ENCODE measurements around the gene APOO. TPM values are rescaled to one million over a fixed set of nuclear protein-coding genes. Genes with fewer than 3 reads are reported as not detected.
"Not testable (repeated sequence)": the region's sequence is repeated elsewhere in the genome, so short reads cannot be mapped to it uniquely, and the experiment has no call there.

Gene APOO
- total and polyA plus RNA-seq, 9 donors = 14.9 to 18.7 (median 16.5) TPM

- no peaks in the 10 kb centered on the region for H3K9me3 ChIP-seq (replicated peaks; ENCODE audit: control insufficient read depth, low read depth, low read length)
- H3K36me3 ChIP-seq (ENCODE audit: control insufficient read depth, insufficient read depth, low read length) = no peaks in the 10 kb centered on the region
- 85% methylated on average over 3 of the region's 5 CpGs for WGBS (ENCODE audit: insufficient coverage)
- DNase-seq = no peak
- peaks cover 17% of the 10 kb centered on the region for H3K27me3 ChIP-seq (ENCODE audit: control insufficient read depth, insufficient read depth, low read length)
- H3K4me3 ChIP-seq (ENCODE audit: low read length) = no peak overlapping the region
- no peak overlapping the region for H3K27ac ChIP-seq (ENCODE audit: low read length)
- no peaks in the 10 kb centered on the region for H3K4me1 ChIP-seq (ENCODE audit: control insufficient read depth, insufficient read depth, low read length)
Measured at GRCh38 chrX:23864742-23865326, 42.9 kb downstream of the APOO start.

GRCh38 chrX:23861952-23862351, 45.8 kb downstream of the APOO start:
- WGBS (ENCODE audit: insufficient coverage) = 40% methylated on average over 1 of the region's 2 CpGs
- H3K9me3 ChIP-seq (replicated peaks; ENCODE audit: control insufficient read depth, low read depth, low read length); DNase-seq; H3K4me3 ChIP-seq (ENCODE audit: low read length); H3K36me3 ChIP-seq (ENCODE audit: control insufficient read depth, insufficient read depth, low read length); H3K4me1 ChIP-seq (ENCODE audit: control insufficient read depth, insufficient read depth, low read length); H3K27ac ChIP-seq (ENCODE audit: low read length): not testable (repeated sequence)
- H3K27me3 ChIP-seq (ENCODE audit: control insufficient read depth, insufficient read depth, low read length) = peaks cover 21% of the 10 kb centered on the region

- no peak overlapping the region for H3K27ac ChIP-seq (ENCODE audit: low read length)
- DNase-seq = no peak
- H3K27me3 ChIP-seq (ENCODE audit: control insufficient read depth, insufficient read depth, low read length) = peaks cover 21% of the 10 kb centered on the region
- 86% methylated on average over 1 of the region's 6 CpGs for WGBS (ENCODE audit: insufficient coverage)
- no peaks in the 10 kb centered on the region for H3K9me3 ChIP-seq (replicated peaks; ENCODE audit: control insufficient read depth, low read depth, low read length)
- H3K4me1 ChIP-seq (ENCODE audit: control insufficient read depth, insufficient read depth, low read length) = no peaks in the 10 kb centered on the region
- no peak overlapping the region for H3K4me3 ChIP-seq (ENCODE audit: low read length)
- no peaks in the 10 kb centered on the region for H3K36me3 ChIP-seq (ENCODE audit: control insufficient read depth, insufficient read depth, low read length)
Measured at GRCh38 chrX:23861215-23861896, 46.4 kb downstream of the APOO start.

- H3K9me3 ChIP-seq (replicated peaks; ENCODE audit: control insufficient read depth, low read depth, low read length); DNase-seq; H3K4me1 ChIP-seq (ENCODE audit: control insufficient read depth, insufficient read depth, low read length); H3K36me3 ChIP-seq (ENCODE audit: control insufficient read depth, insufficient read depth, low read length); H3K4me3 ChIP-seq (ENCODE audit: low read length); H3K27ac ChIP-seq (ENCODE audit: low read length): not testable (repeated sequence)
- peaks cover 19% of the 10 kb centered on the region for H3K27me3 ChIP-seq (ENCODE audit: control insufficient read depth, insufficient read depth, low read length)
- 70% methylated on average over 2 of the region's 7 CpGs for WGBS (ENCODE audit: insufficient coverage)
Measured at GRCh38 chrX:23859238-23859637, 48.5 kb downstream of the APOO start.

- Histone ChIP-seq H3K4me1 (ENCODE audit: control insufficient read depth, insufficient read depth, low read length) (no peaks in the 10 kb centered on the region), H3K27me3 (ENCODE audit: control insufficient read depth, insufficient read depth, low read length) (peaks cover 24% of the 10 kb centered on the region), H3K27ac (ENCODE audit: low read length) (no peak overlapping the region), H3K9me3 (replicated peaks; ENCODE audit: control insufficient read depth, low read depth, low read length) (no peaks in the 10 kb centered on the region), H3K4me3 (ENCODE audit: low read length) (no peak overlapping the region), H3K36me3 (ENCODE audit: control insufficient read depth, insufficient read depth, low read length) (no peaks in the 10 kb centered on the region)
- WGBS (ENCODE audit: insufficient coverage) = 80% methylated on average over 4 of the region's 5 CpGs
- DNase-seq = no peak
Measured at GRCh38 chrX:23857935-23858334, 49.8 kb downstream of the APOO start.

- H3K9me3 ChIP-seq (replicated peaks; ENCODE audit: control insufficient read depth, low read depth, low read length) = no peaks in the 10 kb centered on the region
- H3K4me3 ChIP-seq (ENCODE audit: low read length) = no peak overlapping the region
- DNase-seq = no peak
- H3K27me3 ChIP-seq (ENCODE audit: control insufficient read depth, insufficient read depth, low read length) = peaks cover 25% of the 10 kb centered on the region
- H3K4me1 ChIP-seq (ENCODE audit: control insufficient read depth, insufficient read depth, low read length) = no peaks in the 10 kb centered on the region
- H3K36me3 ChIP-seq (ENCODE audit: control insufficient read depth, insufficient read depth, low read length) = no peaks in the 10 kb centered on the region
- no peak overlapping the region for H3K27ac ChIP-seq (ENCODE audit: low read length)
Measured at GRCh38 chrX:23857363-23857762, 50.4 kb downstream of the APOO start.

- no peaks in the 10 kb centered on the region for H3K36me3 ChIP-seq (ENCODE audit: control insufficient read depth, insufficient read depth, low read length)
- no peaks in the 10 kb centered on the region for H3K9me3 ChIP-seq (replicated peaks; ENCODE audit: control insufficient read depth, low read depth, low read length)
- no peak for DNase-seq
- H3K27me3 ChIP-seq (ENCODE audit: control insufficient read depth, insufficient read depth, low read length) = peaks cover 30% of the 10 kb centered on the region
- no peak overlapping the region for H3K4me3 ChIP-seq (ENCODE audit: low read length)
- H3K4me1 ChIP-seq (ENCODE audit: control insufficient read depth, insufficient read depth, low read length) = no peaks in the 10 kb centered on the region
- H3K27ac ChIP-seq (ENCODE audit: low read length) = no peak overlapping the region
- WGBS (ENCODE audit: insufficient coverage) = no CpG with 5 or more reads among the region's 4 CpGs
Measured at GRCh38 chrX:23855569-23855968, 52.2 kb downstream of the APOO start.

- H3K9me3 ChIP-seq (replicated peaks; ENCODE audit: control insufficient read depth, low read depth, low read length) = no peaks in the 10 kb centered on the region
- H3K36me3 ChIP-seq (ENCODE audit: control insufficient read depth, insufficient read depth, low read length) = no peaks in the 10 kb centered on the region
- H3K27me3 ChIP-seq (ENCODE audit: control insufficient read depth, insufficient read depth, low read length) = peaks cover 24% of the 10 kb centered on the region
- no peak overlapping the region for H3K4me3 ChIP-seq (ENCODE audit: low read length)
- H3K27ac ChIP-seq (ENCODE audit: low read length) = no peak overlapping the region
- no peak for DNase-seq
- no peaks in the 10 kb centered on the region for H3K4me1 ChIP-seq (ENCODE audit: control insufficient read depth, insufficient read depth, low read length)
- no CpG with 5 or more reads among the region's 3 CpGs for WGBS (ENCODE audit: insufficient coverage)
Measured at GRCh38 chrX:23854945-23855344, 52.8 kb downstream of the APOO start.

- no peaks in the 10 kb centered on the region for H3K4me1 ChIP-seq (ENCODE audit: control insufficient read depth, insufficient read depth, low read length)
- DNase-seq = no peak
- WGBS (ENCODE audit: insufficient coverage) = 56% methylated on average over 3 of the region's 4 CpGs
- no peaks in the 10 kb centered on the region for H3K36me3 ChIP-seq (ENCODE audit: control insufficient read depth, insufficient read depth, low read length)
- no peak overlapping the region for H3K27ac ChIP-seq (ENCODE audit: low read length)
- no peaks in the 10 kb centered on the region for H3K9me3 ChIP-seq (replicated peaks; ENCODE audit: control insufficient read depth, low read depth, low read length)
- no peak overlapping the region for H3K4me3 ChIP-seq (ENCODE audit: low read length)
- H3K27me3 ChIP-seq (ENCODE audit: control insufficient read depth, insufficient read depth, low read length) = peaks cover 23% of the 10 kb centered on the region
Measured at GRCh38 chrX:23854122-23854521, 53.6 kb downstream of the APOO start.

- no peak overlapping the region for H3K4me3 ChIP-seq (ENCODE audit: low read length)
- no CpG with 5 or more reads among the region's 2 CpGs for WGBS (ENCODE audit: insufficient coverage)
- no peak overlapping the region for H3K27ac ChIP-seq (ENCODE audit: low read length)
- no peaks in the 10 kb centered on the region for H3K4me1 ChIP-seq (ENCODE audit: control insufficient read depth, insufficient read depth, low read length)
- no peak for DNase-seq
- H3K36me3 ChIP-seq (ENCODE audit: control insufficient read depth, insufficient read depth, low read length) = no peaks in the 10 kb centered on the region
- H3K27me3 ChIP-seq (ENCODE audit: control insufficient read depth, insufficient read depth, low read length) = peaks cover 15% of the 10 kb centered on the region
- no peaks in the 10 kb centered on the region for H3K9me3 ChIP-seq (replicated peaks; ENCODE audit: control insufficient read depth, low read depth, low read length)
Measured at GRCh38 chrX:23851544-23851943, 56.2 kb downstream of the APOO start.

- Histone ChIP-seq H3K4me1 (ENCODE audit: control insufficient read depth, insufficient read depth, low read length) (no peaks in the 10 kb centered on the region), H3K27me3 (ENCODE audit: control insufficient read depth, insufficient read depth, low read length) (peaks cover 13% of the 10 kb centered on the region), H3K36me3 (ENCODE audit: control insufficient read depth, insufficient read depth, low read length) (no peaks in the 10 kb centered on the region), H3K4me3 (ENCODE audit: low read length) (no peak overlapping the region), H3K9me3 (replicated peaks; ENCODE audit: control insufficient read depth, low read depth, low read length) (no peaks in the 10 kb centered on the region), H3K27ac (ENCODE audit: low read length) (no peak overlapping the region)
- DNase-seq = no peak
- no CpG with 5 or more reads among the region's 5 CpGs for WGBS (ENCODE audit: insufficient coverage)
Measured at GRCh38 chrX:23849241-23849640, 58.5 kb downstream of the APOO start.

Data from muscle of leg (tissue), 11 donors.